Heart right ventricle (tissue), 16 donors: ENCODE results near the gene CHKA. TPM values are rescaled to one million over a fixed set of nuclear protein-coding genes. Genes with fewer than 3 reads are reported as not detected.

Experiments
- ATAC-seq, 8 donors: fragments of 200-7000 bp; cut with Tn5 transposase; one replicate each; pipeline ENCODE4 v1.9.1; 2020; ENCODE audit warnings: mild to moderate bottlenecking in 8 of 8, moderate library complexity in 8 of 8, moderate number of reproducible peaks in 1 of 8
- DNase-seq, 2 donors: peaks; one replicate each; pipeline ENCODE4 v3.0.0-alpha.2; 2020
- H3K27ac ChIP-seq, 10 donors: fragments of 200-600 bp; sonication (generic) in 2 of 10; one replicate each; pipeline versions ENCODE4 v1.5.0 to v1.8.0; 2020 to 2022; ENCODE audit warnings: mild to moderate bottlenecking in 3 of 10
- H3K27me3 ChIP-seq, 7 donors: fragments of 200-600 bp; one replicate each; pipeline ENCODE4 v1.8.0; 2021 to 2022; ENCODE audit warnings: mild to moderate bottlenecking in 2 of 7
- H3K36me3 ChIP-seq, 9 donors: fragments of 200-600 bp; sonication (generic) in 1 of 9; one replicate each; pipeline versions ENCODE4 v1.5.0 to v1.8.0; 2020 to 2022; ENCODE audit warnings: mild to moderate bottlenecking in 2 of 9
- H3K4me1 ChIP-seq, 9 donors: fragments of 200-600 bp; sonication (generic) in 1 of 9; one replicate each; pipeline versions ENCODE4 v1.5.0 to v1.8.0; 2020 to 2022; ENCODE audit warnings: mild to moderate bottlenecking in 4 of 9
- H3K4me3 ChIP-seq, 10 donors: fragments of 200-600 bp; sonication (generic) in 2 of 10; one replicate each; pipeline versions ENCODE4 v1.5.0 to v1.8.0; 2020 to 2022; ENCODE audit warnings: mild to moderate bottlenecking in 7 of 10, moderate library complexity in 2 of 10
- H3K9me3 ChIP-seq, 11 donors: fragments of 200-600 bp in 10 of 11; sonication (generic) in 2 of 11; one replicate each; pipeline versions ENCODE4 v1.5.0 to v1.8.0; 2013 to 2022; ENCODE audit warnings: mild to moderate bottlenecking in 2 of 11, control low read depth in 1 of 11, moderate library complexity in 1 of 11
- CTCF ChIP-seq, 9 donors: fragments of 200-600 bp; sonication (generic) in 2 of 9; IDR thresholded peaks; one replicate each; pipeline versions ENCODE4 v1.5.0 to v1.8.0; 2021 to 2022; ENCODE audit warnings: antibody characterized with exemption in 9 of 9, mild to moderate bottlenecking in 5 of 9, moderate library complexity in 1 of 9
- WGBS, 2 donors: extraction: QIAGEN DNeasy Blood & Tissue Kit; methylation state at CpG; one replicate each; pipeline ENCODE4 v1.1.7; 2013; ENCODE audit warnings: inconsistent platforms in 1 of 2; 5-methylcytosine and 5-hydroxymethylcytosine counted together
- intact Hi-C, 10 donors: fragments of 100-400 bp; cut with DNase I; formaldehyde crosslinking; loops; one replicate each; pipeline versions ENCODE4 v1.11.1 to v1.14.2; 2022
- microRNA-seq, 2 donors: library from miRNA; unstranded; fragments of <30 nt; microRNA quantifications; one replicate each; pipeline ENCODE4 v1.2.0, GENCODE V29; 2021
- polyA plus RNA-seq, 2 donors: library from polyadenylated mRNA; stranded (reverse); fragments of 200-250 nt; gene quantifications; one replicate each; pipeline ENCODE4 v1.2.3, GENCODE V29; 2013
- total RNA-seq, 10 donors: library from RNA; stranded (reverse); fragmentation: NEBNext Ultra II Directional in 3 of 10; extraction: Animal tissue kit (Norgen Biotek cat#: 25700) in 3 of 10; gene quantifications; one replicate each; pipeline versions ENCODE4 v1.2.1 to v1.2.4, GENCODE V29; 2021 to 2023
- donor health status: Arrhythmogenic right ventricular cardiomyopathy.
- donor health status: ischemic (EF 13 %, LVEDD 7.1; RV severe dilation, severe dysfunction).
- donor health status: healthy with polysubstance abuse.
- donor health status: DM: no; HTN: yes; CAD: no.
- donor health status: DM: no; HTN: no; CAD: no.
- donor health status: ischemic (EF 25% LVEDD 6.9; RV normal size, moderate dysfunction).
- donor health status: ischemic (EF 25% LVEDD 5.7; RV mildly dilated, moderate dysfunction).
- donor health status: healthy.
- donor health status: DM: yes; HTN: yes; CAD: no.
- donor health status: Ischemic cardiomyopathy.
- donor health status: ischemic (EF 35%, LVEDD 5.7; RV mildly dilated, moderate dysfunction).
- donor health status: nonischemic (EF 11% LVEDD 7.7; RV severe dilation, severe dysfunction).
- donor health status: DM: yes; HTN: yes; CAD: no.
- donor health status: PGD.
- donor health status: ischemic (EF 29% LVEDD 5.4; RV normal size, mild dysfunction).
- donor health status: nonischemic (EF 23%, LVEDD 6.1; RV moderate dilation, normal function).

The CHKA gene
- total and polyA plus RNA-seq, 12 donors: 7.0 to 66.1 (median 9.6) TPM

GRCh38 chr11:68004551-68005335 is 116.4 kb downstream of the CHKA start:
- Histone ChIP-seq H3K36me3 (no peaks in the 10 kb centered on the region), H3K27ac (no peak overlapping the region), H3K4me1 (peaks cover under 1 to 36% (median 21%) of the 10 kb centered on the region in 9 donors), H3K4me3 (peak overlapping the region in 8 of 10 donors; percentile 56 to 82 (median 70)), H3K9me3 (no peaks in the 10 kb centered on the region), H3K27me3 (no peaks in the 10 kb centered on the region)
- ATAC-seq (peak in 1 of 8 donors; percentile 1), DNase-seq (no peak)
- WGBS, 2 donors: 66 to 69% methylated on average over 14 of the region's 14 CpGs
- TF ChIP-seq CTCF (IDR thresholded peaks at IDR 0.05): no peak
- intact Hi-C loops: loop anchor here in 3 of 10 donors (5.0 to 10.0 kb wide), 2 partner anchors 33 to 200 kb away; partner anchors contain the start of gene TCIRG1 (in 1 of the 3)

GRCh38 chr11:68003846-68004550 is 117.2 kb downstream of the CHKA start, which contains the start of gene UNC93B1:
Gene UNC93B1 (minus strand): TSS chr11:68004097. CDS start chr11:68004043, 54 bp downstream.
- intact Hi-C loops: loop anchor here in 3 of 10 donors (5.0 to 10.0 kb wide), 2 partner anchors 33 to 201 kb away; partner anchors contain the start of gene TCIRG1 (in 1 of the 3)
- no peak for TF ChIP-seq CTCF (IDR thresholded peaks at IDR 0.05)
- WGBS, 2 donors: 5% methylated on average over 51 to 64 of the region's 64 CpGs
- Histone ChIP-seq H3K9me3 (no peaks in the 10 kb centered on the region), H3K4me1 (peaks cover 0 to 29% (median 14%) of the 10 kb centered on the region in 9 donors), H3K36me3 (peaks cover 0 to 2% (median 0%) of the 10 kb centered on the region in 9 donors), H3K27ac (peak within 1 kb of the TSS in 9 of 10 donors; percentile 51 to 91 (median 79)), H3K4me3 (peak within 1 kb of the TSS; percentile 56 to 82 (median 72)), H3K27me3 (no peaks in the 10 kb centered on the region)
- DNase-seq (peak; percentile 90 to 93), ATAC-seq (peak; percentile 86 to 95 (median 92))

DNA sequence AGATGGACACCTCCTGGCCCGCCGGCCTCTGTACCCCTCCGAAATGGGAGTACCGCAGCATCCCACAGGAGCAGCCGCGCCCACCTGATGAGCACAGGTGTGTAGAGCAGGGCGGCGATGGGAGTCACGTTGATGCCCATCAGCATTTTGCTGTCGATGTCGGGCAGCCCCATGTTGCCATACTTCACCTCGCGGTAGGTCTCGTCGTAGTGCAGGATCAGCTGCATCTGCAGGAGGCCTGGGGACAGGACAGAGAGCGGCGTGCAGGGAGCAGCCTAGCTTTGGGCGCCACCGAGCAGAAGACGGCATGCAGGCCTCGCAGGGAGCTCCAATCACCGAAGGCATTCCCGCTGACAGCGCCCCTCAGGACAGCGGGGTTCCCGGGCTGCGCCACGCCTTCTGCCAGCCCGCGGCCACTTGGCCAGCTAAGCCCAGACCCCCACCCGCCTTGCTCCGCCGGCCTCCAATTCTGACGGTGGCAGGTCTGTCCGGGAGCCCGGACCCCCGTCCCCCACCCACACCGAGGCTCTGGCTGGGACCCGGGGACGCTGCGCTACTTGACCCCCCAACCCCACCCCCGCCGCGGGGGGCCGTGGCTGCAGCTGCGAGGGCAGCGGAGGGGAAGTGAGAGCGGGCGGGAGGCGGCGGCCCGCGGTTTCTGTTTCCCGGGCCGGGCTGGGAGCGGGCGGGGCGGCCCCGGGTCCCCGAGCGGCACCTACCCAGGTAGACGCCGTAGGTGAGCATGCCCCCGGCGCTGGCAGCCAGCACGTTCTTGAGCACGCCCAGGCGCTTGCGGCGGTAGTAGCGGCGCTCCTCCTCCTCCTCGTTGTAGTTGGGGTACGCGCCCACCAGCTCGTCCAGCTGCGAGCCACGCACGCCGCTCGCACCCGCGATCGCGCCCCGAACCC is 118.0 kb downstream of the CHKA start:
- 17 to 27% methylated on average over 45 to 86 of the region's 86 CpGs for WGBS, 2 donors

More for the DNA sequence above, 118.0 kb downstream of the CHKA start:
- Histone ChIP-seq H3K4me1 (peaks cover 0 to 21% (median 13%) of the 10 kb centered on the region in 9 donors), H3K9me3 (no peaks in the 10 kb centered on the region), H3K27ac (peak overlapping the region in 9 of 10 donors; percentile 51 to 91 (median 79)), H3K27me3 (no peaks in the 10 kb centered on the region), H3K4me3 (peak overlapping the region; percentile 56 to 82 (median 72)), H3K36me3 (peaks cover 0 to 3% (median 0%) of the 10 kb centered on the region in 9 donors)
- TF ChIP-seq CTCF (IDR thresholded peaks at IDR 0.05): no peak
- peak in 1 of 2 donors; percentile 49 for DNase-seq
- intact Hi-C loops: loop anchor here in 3 of 10 donors (5.0 to 10.0 kb wide), 2 partner anchors 34 to 202 kb away; partner anchors contain the start of gene TCIRG1 (in 1 of the 3)
- ATAC-seq: peak; percentile 21 to 65 (median 35)

Small RNA genes lying within 50 kb of the gene (microRNA-seq; reads per million reads assigned to microRNA genes)
- gene MIR4691 (0 to 0.51 reads per million in 2 donors), gene MIR6753 (0 reads per million in 2 donors), gene MIR7113 (0 to 1.5 reads per million in 2 donors)

Other genes with a start within 250 kb of the CHKA start
- 10 to 100 TPM in 2 of 10 donors, 1 to 10 TPM in 8; 3.2 to 18.2 (median 6.2) TPM for gene UNC93B1, start 117.3 kb downstream of the CHKA start, total RNA-seq
- gene UNC93B1, start 117.3 kb downstream of the CHKA start, polyA plus RNA-seq: 1 to 10 TPM; 8.8 to 9.1 TPM
- gene ALDH3B1, start 111.1 kb downstream of the CHKA start, total RNA-seq: 10 to 100 TPM in 1 of 10 donors, 1 to 10 TPM in 9; 3.5 to 11.0 (median 4.3) TPM
- 1 to 10 TPM; 2.1 to 3.2 TPM for gene ALDH3B1, start 111.1 kb downstream of the CHKA start, polyA plus RNA-seq
- gene NDUFS8, start 90.7 kb downstream of the CHKA start, total RNA-seq: 100 to 1,000 TPM; 330 to 492 (median 421) TPM
- gene NDUFS8, start 90.7 kb downstream of the CHKA start, polyA plus RNA-seq: 100 to 1,000 TPM; 496 to 774 TPM
- gene TCIRG1, start 82.4 kb downstream of the CHKA start, total RNA-seq: 10 to 100 TPM in 9 of 10 donors, 1 to 10 TPM in 1; 7.9 to 44.8 (median 14.6) TPM
- gene TCIRG1, start 82.4 kb downstream of the CHKA start, polyA plus RNA-seq: 10 to 100 TPM; 41.9 to 91.4 TPM
- gene KMT5B, start 91.9 kb upstream of the CHKA start, total RNA-seq: 10 to 100 TPM; 26.2 to 37.1 (median 30.5) TPM
- gene KMT5B, start 91.9 kb upstream of the CHKA start, polyA plus RNA-seq: 10 to 100 TPM; 10.5 to 25.0 TPM
- 10 to 100 TPM; 14.9 to 45.6 (median 28.1) TPM for gene C11orf24, start 150.6 kb upstream of the CHKA start, total RNA-seq
- gene C11orf24, start 150.6 kb upstream of the CHKA start, polyA plus RNA-seq: 10 to 100 TPM; 54.2 to 62.2 TPM
- 10 to 100 TPM; 33.9 to 73.3 (median 46.3) TPM for gene LRP5, start 191.2 kb upstream of the CHKA start, total RNA-seq
- 10 to 100 TPM; 23.2 to 71.6 TPM for gene LRP5, start 191.2 kb upstream of the CHKA start, polyA plus RNA-seq